Fibroblast of the aortic adventitia (primary cell): ENCODE data around the gene NFYB. TPM values are rescaled to one million over a fixed set of nuclear protein-coding genes. Genes with fewer than 3 reads are reported as not detected.

ENCODE experiments used
- DNase-seq: peaks from one replicate; pipeline ENCODE4 v3.0.0-alpha.2; 2010; ENCODE audit warnings: low read depth
- H3K4me3 ChIP-seq: 2 replicates; pipeline ENCODE4 v1.5.1; 2011; ENCODE audit warnings: low read depth, mild to moderate bottlenecking, control low read depth, low read length, moderate library complexity
- CTCF ChIP-seq: IDR thresholded peaks from 2 replicates; pipeline ENCODE4 v1.5.1; 2011; ENCODE audit warnings: mild to moderate bottlenecking, low read length, control low read depth, inconsistent platforms; ENCODE audit not compliant: insufficient read depth
- total RNA-seq: library from RNA; depleted of rRNA; stranded (reverse); fragments of >200 nt; gene quantifications from 2 replicates; pipeline ENCODE4 v1.2.3, GENCODE V29; 2012; ENCODE audit warnings: low replicate concordance

Gene NFYB
- total RNA-seq, 1 donor, result 20.2 TPM

- no peak for DNase-seq
- H3K4me3 ChIP-seq, result no peak overlapping the region
- TF ChIP-seq CTCF, result no peak
Measured at GRCh38 chr12:104133866-104134265, 4.1 kb downstream of the NFYB start.

DNA sequence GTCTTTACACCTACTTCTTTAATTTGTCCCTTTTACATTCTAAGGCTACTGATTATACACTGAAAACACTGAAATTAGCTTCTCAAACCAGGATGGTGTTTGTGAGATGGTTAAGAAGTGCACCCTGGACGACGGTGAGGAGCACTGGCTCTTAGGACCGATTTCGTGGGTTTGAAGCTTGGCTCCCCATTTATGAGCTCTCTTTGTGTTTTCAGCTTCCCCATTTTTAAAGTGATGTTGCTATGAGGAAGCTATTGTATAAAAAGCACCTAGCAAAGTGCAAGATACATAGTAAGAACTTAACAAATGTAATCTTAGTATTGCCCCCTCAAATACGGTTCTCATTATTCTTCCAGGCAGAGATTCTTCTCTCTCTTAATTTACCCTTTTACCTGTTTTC is 4.7 kb downstream of the NFYB start:
- DNase-seq, result no peak
- no peak for TF ChIP-seq CTCF
- H3K4me3 ChIP-seq, result no peak overlapping the region

DNA sequence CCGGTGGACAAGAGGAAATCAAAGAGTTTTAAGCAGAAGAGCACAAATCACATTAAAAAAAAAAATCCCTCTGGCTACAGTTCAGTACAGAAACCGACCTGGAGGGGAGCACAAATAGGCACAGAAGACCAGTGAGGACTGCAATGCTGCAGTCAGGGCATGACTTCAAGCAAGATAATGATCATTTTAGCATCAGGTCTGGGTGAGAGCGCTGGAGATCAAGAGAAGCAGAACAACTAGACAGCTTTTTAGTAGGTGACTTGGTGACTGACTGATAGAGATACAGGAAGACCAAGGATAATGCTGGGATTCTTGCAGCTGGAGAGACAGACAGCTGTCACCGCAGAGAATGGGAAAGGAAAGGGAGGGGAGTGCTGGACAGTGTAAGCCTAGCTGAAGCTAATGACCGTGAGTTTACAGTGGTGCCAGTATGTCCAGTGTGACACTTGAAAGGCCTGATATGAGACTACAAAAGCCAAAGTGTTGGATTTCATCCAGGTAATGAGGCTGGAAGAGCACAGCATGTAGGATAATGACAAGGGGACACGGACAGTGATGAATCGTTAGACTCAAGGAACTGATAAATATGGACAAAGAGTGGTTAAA is 5.6 kb downstream of the NFYB start:
- H3K4me3 ChIP-seq, result no peak overlapping the region
- no peak for DNase-seq
- TF ChIP-seq CTCF, result no peak

DNA sequence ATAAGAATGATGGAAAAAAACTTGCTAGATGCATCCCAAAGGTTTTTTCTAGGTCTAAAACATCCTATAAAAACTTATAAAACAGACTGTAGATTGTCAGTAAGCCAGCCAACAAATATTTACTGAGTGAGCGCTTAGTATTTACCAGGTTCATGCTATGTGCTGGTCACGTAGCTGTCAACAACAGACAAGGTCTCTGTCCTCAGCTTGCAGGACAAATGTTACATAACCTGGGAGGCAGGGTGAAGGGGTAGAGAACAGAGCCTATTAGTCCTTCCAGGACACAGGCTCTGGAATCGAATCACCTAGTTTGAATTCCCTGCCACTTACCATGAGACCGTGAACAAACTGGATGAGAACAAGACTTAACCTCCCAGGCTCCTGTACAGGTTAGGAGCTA is 6.4 kb downstream of the NFYB start:
- no peak for TF ChIP-seq CTCF
- no peak for DNase-seq
- no peak overlapping the region for H3K4me3 ChIP-seq

- TF ChIP-seq CTCF, result no peak
- no peak for DNase-seq
- H3K4me3 ChIP-seq, result no peak overlapping the region
Measured at GRCh38 chr12:104130760-104131159, 7.2 kb downstream of the NFYB start.

GRCh38 chr12:104126548-104126947 is 11.5 kb downstream of the NFYB start:
- TF ChIP-seq CTCF, result no peak
- DNase-seq, result no peak
- no peak overlapping the region for H3K4me3 ChIP-seq

GRCh38 chr12:104122298-104122697 is 15.7 kb downstream of the NFYB start:
- no peak for TF ChIP-seq CTCF
- no peak overlapping the region for H3K4me3 ChIP-seq
- no peak for DNase-seq
